LNCaP clone FGC (cell line): ENCODE results near the gene SRA1.

Experiments used
- DNase-seq: peaks from one replicate; pipeline ENCODE4 v3.0.0-alpha.2; 2011; ENCODE audit warnings: low read depth
- H3K4me3 ChIP-seq: 2 replicates; pipeline ENCODE4 v1.5.1; 2011; ENCODE audit warnings: mild to moderate bottlenecking, low read depth, low read length, control low read depth
- CTCF ChIP-seq: IDR thresholded peaks from 2 replicates; pipeline ENCODE4 v1.5.1; 2012; ENCODE audit warnings: mild to moderate bottlenecking; ENCODE audit not compliant: control insufficient read depth, insufficient read depth; ENCODE audit errors: extremely low read depth

Gene SRA1

DNA sequence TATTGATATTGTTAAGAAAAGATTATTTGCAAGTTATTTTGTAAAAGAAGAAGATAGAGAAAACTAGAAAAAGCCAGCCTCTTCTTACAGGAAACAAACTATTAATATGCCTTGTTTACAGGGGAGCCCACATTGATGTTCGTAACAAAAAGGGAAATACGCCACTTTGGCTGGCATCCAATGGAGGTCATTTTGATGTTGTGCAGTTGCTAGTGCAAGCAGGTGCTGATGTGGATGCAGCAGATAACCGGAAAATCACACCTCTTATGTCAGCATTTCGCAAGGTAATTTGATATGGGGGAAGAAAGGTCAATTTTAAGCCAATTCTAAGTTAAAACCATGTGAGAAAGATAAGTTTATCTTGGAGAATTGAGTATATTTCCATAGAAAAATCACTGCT is 47.4 kb downstream of the SRA1 start:
- no peak overlapping the region for H3K4me3 ChIP-seq
- no peak for TF ChIP-seq CTCF
- DNase-seq = no peak

GRCh38 chr5:140502834-140503233 is 54.4 kb downstream of the SRA1 start:
- no peak for TF ChIP-seq CTCF
- no peak overlapping the region for H3K4me3 ChIP-seq
- no peak for DNase-seq
